CD14-positive monocyte (primary cell): ENCODE data around the gene ZBTB37. TPM values are rescaled to one million over a fixed set of nuclear protein-coding genes. Genes with fewer than 3 reads are reported as not detected.

ENCODE experiments used
- DNase-seq, 3 donors: peaks; one replicate each; pipeline ENCODE4 v3.0.0-alpha.2; 2011 to 2022
- H2AFZ ChIP-seq: 2 replicates; pipeline ENCODE4 v1.6.0; 2012; ENCODE audit warnings: mild to moderate bottlenecking, low read depth, low read length, inconsistent platforms; ENCODE audit not compliant: insufficient read depth, poor library complexity, severe bottlenecking
- H3K27ac ChIP-seq, 2 donors: 1 replicate in 1 of 2; 2 replicates in 1 of 2; pipeline ENCODE4 v1.5.1; 2012 to 2013; ENCODE audit warnings: low read length in 2 of 2, control low read depth in 1 of 2, inconsistent platforms in 1 of 2, low read depth in 1 of 2, mild to moderate bottlenecking in 1 of 2
- H3K27me3 ChIP-seq, 2 donors: one replicate each; pipeline versions ENCODE4 v1.6.0 to v1.6.1; 2011 to 2013; ENCODE audit warnings: low read length in 2 of 2; ENCODE audit not compliant: control insufficient read depth in 2 of 2, insufficient read depth in 2 of 2
- H3K36me3 ChIP-seq, 2 donors: replicated peaks in 1 of 2; 1 replicate in 1 of 2; 2 replicates in 1 of 2; pipeline versions ENCODE4 v1.5.1 to v1.6.1; 2012 to 2013; ENCODE audit warnings: low read length in 2 of 2, control low read depth in 1 of 2, inconsistent platforms in 1 of 2, mild to moderate bottlenecking in 1 of 2; ENCODE audit not compliant: insufficient read depth in 2 of 2, control insufficient read depth in 1 of 2
- H3K4me1 ChIP-seq, 2 donors: 1 replicate in 1 of 2; 2 replicates in 1 of 2; pipeline versions ENCODE4 v1.5.1 to v1.6.1; 2012 to 2013; ENCODE audit warnings: low read length in 2 of 2, control low read depth in 1 of 2, inconsistent platforms in 1 of 2, mild to moderate bottlenecking in 1 of 2, moderate library complexity in 1 of 2; ENCODE audit not compliant: insufficient read depth in 2 of 2, control insufficient read depth in 1 of 2
- H3K4me2 ChIP-seq: replicated peaks from 2 replicates; pipeline ENCODE3; 2012; ENCODE audit warnings: low read length, moderate library complexity, mild to moderate bottlenecking; ENCODE audit not compliant: poor library complexity, severe bottlenecking; ENCODE audit errors: extremely low read depth
- H3K4me3 ChIP-seq, 3 experiments: fragments of 200-600 bp in 1 of 3; sonication (generic) in 1 of 3; replicated peaks in 1 of 3; 1 replicate in 2 of 3; 2 replicates in 1 of 3; pipeline ENCODE4 v1.5.1; 2011 to 2013; ENCODE audit warnings: low read length in 3 of 3, mild to moderate bottlenecking in 3 of 3, control low read depth in 2 of 3, low read depth in 2 of 3, inconsistent platforms in 1 of 3, moderate library complexity in 1 of 3
- H3K79me2 ChIP-seq: 2 replicates; pipeline ENCODE4 v1.6.0; 2012; ENCODE audit warnings: mild to moderate bottlenecking, control low read depth, inconsistent platforms, low read length, moderate library complexity; ENCODE audit not compliant: insufficient read depth
- H3K9ac ChIP-seq: 2 replicates; pipeline ENCODE4 v1.6.0; 2017; ENCODE audit warnings: low read length, mild to moderate bottlenecking; ENCODE audit not compliant: insufficient read depth, poor library complexity, severe bottlenecking
- H3K9me3 ChIP-seq, 2 donors: replicated peaks in 1 of 2; 1 replicate in 1 of 2; 2 replicates in 1 of 2; pipeline versions ENCODE4 v1.5.1 to v1.6.1; 2012 to 2013; ENCODE audit warnings: low read length in 2 of 2, control low read depth in 1 of 2; ENCODE audit not compliant: control insufficient read depth in 1 of 2, insufficient read depth in 1 of 2
- H4K20me1 ChIP-seq: 2 replicates; pipeline ENCODE4 v1.6.0; 2012; ENCODE audit warnings: mild to moderate bottlenecking, low read length, control low read depth, moderate library complexity; ENCODE audit not compliant: insufficient read depth
- H3K27ac Mint-ChIP-seq, 7 donors: one replicate each; pipeline ENCODE4 v1.8.0; 2020; ENCODE audit warnings: mild to moderate bottlenecking in 7 of 7, mixed read lengths in 7 of 7, moderate library complexity in 6 of 7, inconsistent platforms in 2 of 7
- H3K27me3 Mint-ChIP-seq, 3 donors: one replicate each; pipeline ENCODE4 v1.8.0; 2021 to 2022; ENCODE audit warnings: low read depth in 3 of 3, mild to moderate bottlenecking in 3 of 3, mixed read lengths in 3 of 3, moderate library complexity in 3 of 3, inconsistent platforms in 1 of 3
- H3K36me3 Mint-ChIP-seq, 2 donors: one replicate each; pipeline ENCODE4 v1.8.0; 2020; ENCODE audit warnings: mixed read lengths in 2 of 2, inconsistent platforms in 1 of 2, mild to moderate bottlenecking in 1 of 2
- H3K4me1 Mint-ChIP-seq: one replicate; pipeline ENCODE4 v1.8.0; 2020; ENCODE audit warnings: mild to moderate bottlenecking, mixed read lengths
- H3K4me3 Mint-ChIP-seq, 2 donors: one replicate each; pipeline ENCODE4 v1.8.0; 2020; ENCODE audit warnings: mild to moderate bottlenecking in 2 of 2, mixed read lengths in 2 of 2, moderate library complexity in 1 of 2
- H3K9me3 Mint-ChIP-seq, 7 donors: one replicate each; pipeline ENCODE4 v1.8.0; 2020 to 2022; ENCODE audit warnings: mixed read lengths in 7 of 7, mild to moderate bottlenecking in 6 of 7, moderate library complexity in 6 of 7, inconsistent platforms in 2 of 7
- CTCF ChIP-seq: fragments of 200-600 bp; IDR thresholded peaks from one replicate; pipeline ENCODE4 v1.8.0; 2022; ENCODE audit warnings: antibody characterized with exemption, mild to moderate bottlenecking
- WGBS: methylation state at CpG from one replicate; pipeline ENCODE4 v1.1.5; 2013; ENCODE audit warnings: missing lambda C conversion rate; ENCODE audit not compliant: insufficient coverage; 5-methylcytosine and 5-hydroxymethylcytosine counted together
- intact Hi-C, 2 donors: fragments of 100-400 bp; cut with micrococcal nuclease; formaldehyde crosslinking; loops; one replicate each; pipeline versions ENCODE4 v1.15.0 to v1.15.1; 2023
- polyA plus RNA-seq, 3 donors: library from polyadenylated mRNA; depleted of rRNA in 1 of 3; unstranded in 2 of 3; stranded (reverse) in 1 of 3; fragments of 300-500 nt in 2 of 3; fragments of >200 nt in 1 of 3; fragmentation: Illumina TruSeq in 2 of 3; gene quantifications; 1 replicate in 2 of 3; 2 replicates in 1 of 3; pipeline ENCODE4 v1.2.3, GENCODE V29; 2012 to 2021

ZBTB37 gene
- polyA plus RNA-seq, 3 donors, result 0.87 to 4.1 (median 0.91) TPM

DNA sequence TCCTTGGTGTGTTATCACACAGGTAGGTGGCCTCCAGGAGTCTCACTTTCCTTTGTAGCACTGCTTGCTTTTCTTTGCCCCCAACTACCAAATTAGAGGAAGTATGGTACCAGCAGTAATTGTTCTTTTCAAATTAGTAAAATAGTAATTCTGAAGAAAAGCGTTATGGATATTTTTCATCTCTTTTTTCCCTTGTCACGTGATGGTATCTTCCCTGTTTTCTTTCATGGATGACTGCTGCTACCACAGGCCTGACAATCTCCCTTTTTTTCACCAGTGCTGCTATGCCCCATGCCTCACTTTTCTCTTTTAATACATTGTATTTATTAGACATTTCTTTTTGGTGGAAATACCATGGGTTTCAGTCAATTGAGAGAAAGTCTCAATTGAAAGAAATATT, 3.3 kb downstream of the ZBTB37 start:
- Mint-ChIP-seq H3K27me3 (peaks cover 0 to 2% (median 0%) of the 10 kb centered on the region in 3 donors), H3K4me1 (peaks cover 34% of the 10 kb centered on the region), H3K36me3 (peaks cover 36 to 42% of the 10 kb centered on the region in 2 donors), H3K9me3 (peaks cover 0 to 9% (median 0%) of the 10 kb centered on the region in 7 donors), H3K4me3 (no peak overlapping the region), H3K27ac (no peak overlapping the region)
- H2AFZ ChIP-seq, result no peak overlapping the region
- no CpG with 5 or more reads among the region's 2 CpGs for WGBS
- DNase-seq, result no peak
- no peaks in the 10 kb centered on the region for H4K20me1 ChIP-seq
- no peaks in the 10 kb centered on the region for H3K27me3 ChIP-seq
- no peak overlapping the region for H3K9ac ChIP-seq
- TF ChIP-seq CTCF, result no peak
- no peak overlapping the region for H3K4me2 ChIP-seq
- no peaks in the 10 kb centered on the region for H3K9me3 ChIP-seq
- intact Hi-C loops, result no loop called here
- peaks cover 12% of the 10 kb centered on the region for H3K79me2 ChIP-seq
- H3K4me3 ChIP-seq, result no peak overlapping the region
- H3K27ac ChIP-seq, result no peak overlapping the region
- H3K4me1 ChIP-seq, result peaks cover 12 to 19% of the 10 kb centered on the region in 2 donors
- peaks cover 17 to 49% of the 10 kb centered on the region in 2 donors for H3K36me3 ChIP-seq

DNA sequence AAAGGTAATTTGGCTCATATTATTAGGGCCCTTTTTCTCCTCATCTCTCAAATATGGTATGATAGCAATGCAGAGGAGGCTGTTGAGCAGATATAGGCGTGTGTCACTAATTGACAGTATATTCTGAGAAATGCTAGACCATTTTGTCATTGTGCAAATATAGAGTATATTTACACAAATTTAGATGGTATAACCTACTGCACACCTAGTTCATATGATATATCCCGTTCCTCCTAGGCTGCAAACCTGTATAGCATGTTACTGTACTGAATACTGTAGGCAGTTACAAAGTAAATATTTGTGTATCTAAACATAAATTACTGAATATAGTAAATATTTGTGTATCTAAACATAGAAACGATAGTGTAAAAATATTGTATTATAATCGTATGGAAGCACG, 8.6 kb downstream of the ZBTB37 start:
- Histone ChIP-seq H3K4me2 (no peak overlapping the region), H3K4me1 (no peaks in the 10 kb centered on the region), H3K27me3 (no peaks in the 10 kb centered on the region), H2AFZ (no peak overlapping the region), H3K27ac (no peak overlapping the region), H4K20me1 (no peaks in the 10 kb centered on the region), H3K9ac (no peak overlapping the region), H3K79me2 (no peaks in the 10 kb centered on the region), H3K4me3 (no peak overlapping the region), H3K9me3 (no peaks in the 10 kb centered on the region), H3K36me3 (peaks cover 22 to 52% of the 10 kb centered on the region in 2 donors)
- Mint-ChIP-seq H3K4me3 (no peak overlapping the region), H3K36me3 (peaks cover 50 to 68% of the 10 kb centered on the region in 2 donors), H3K9me3 (peaks cover 0 to 9% (median 2%) of the 10 kb centered on the region in 7 donors), H3K27me3 (no peaks in the 10 kb centered on the region), H3K4me1 (peaks cover 3% of the 10 kb centered on the region), H3K27ac (no peak overlapping the region)
- TF ChIP-seq CTCF, result no peak
- no peak for DNase-seq
- WGBS, result no CpG with 5 or more reads among the region's 5 CpGs
- intact Hi-C loops, result no loop called here
